ENCODE results near the gene PTK7. TPM values are rescaled to one million over a fixed set of nuclear protein-coding genes. Genes with fewer than 3 reads are reported as not detected.

PTK7 gene
- 3.9 to 5.6 TPM (median 4.8 TPM) in 5 replicates for total RNA-seq (2022; extraction: Qiagen RNA extraction)

DNA sequence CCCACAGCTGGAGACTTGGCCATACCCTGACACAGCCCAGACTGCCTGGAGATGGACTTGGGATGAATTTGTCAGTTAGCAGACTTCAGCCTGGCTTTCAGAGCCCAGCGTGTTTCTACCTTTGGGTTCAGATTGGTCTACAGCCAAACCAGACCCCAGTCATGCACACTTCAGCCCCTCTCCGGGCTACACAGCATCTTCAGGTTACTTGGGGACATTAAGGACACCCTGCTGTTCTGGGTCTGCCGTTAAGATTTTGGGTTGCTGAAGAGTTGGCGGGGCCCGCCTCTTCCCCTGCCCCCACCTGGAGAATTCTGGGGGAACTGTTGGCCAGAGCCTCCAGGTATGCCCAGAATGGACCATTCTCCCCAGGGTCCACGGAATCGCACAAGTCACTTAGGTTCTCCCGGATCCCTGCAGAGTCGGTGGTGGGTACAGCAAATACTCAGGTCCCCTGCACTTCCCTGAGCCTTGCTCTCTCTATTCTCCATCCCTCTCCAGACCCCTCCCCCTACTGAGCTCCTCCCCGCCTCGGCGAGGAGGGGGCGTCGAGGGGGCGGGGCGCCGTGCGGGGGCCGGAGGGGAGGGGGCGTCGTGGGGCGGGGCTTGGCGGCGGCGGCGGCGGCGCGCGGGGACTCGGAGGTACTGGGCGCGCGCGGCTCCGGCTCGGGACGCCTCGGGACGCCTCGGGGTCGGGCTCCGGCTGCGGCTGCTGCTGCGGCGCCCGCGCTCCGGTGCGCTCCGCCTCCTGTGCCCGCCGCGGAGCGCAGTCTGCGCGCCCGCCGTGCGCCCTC is at the start of gene PTK7:
PTK7 (plus strand) TSS at position 645 of the 794 bp plus-strand sequence. CDS start 175 bp downstream, outside the sequence.

DNA sequence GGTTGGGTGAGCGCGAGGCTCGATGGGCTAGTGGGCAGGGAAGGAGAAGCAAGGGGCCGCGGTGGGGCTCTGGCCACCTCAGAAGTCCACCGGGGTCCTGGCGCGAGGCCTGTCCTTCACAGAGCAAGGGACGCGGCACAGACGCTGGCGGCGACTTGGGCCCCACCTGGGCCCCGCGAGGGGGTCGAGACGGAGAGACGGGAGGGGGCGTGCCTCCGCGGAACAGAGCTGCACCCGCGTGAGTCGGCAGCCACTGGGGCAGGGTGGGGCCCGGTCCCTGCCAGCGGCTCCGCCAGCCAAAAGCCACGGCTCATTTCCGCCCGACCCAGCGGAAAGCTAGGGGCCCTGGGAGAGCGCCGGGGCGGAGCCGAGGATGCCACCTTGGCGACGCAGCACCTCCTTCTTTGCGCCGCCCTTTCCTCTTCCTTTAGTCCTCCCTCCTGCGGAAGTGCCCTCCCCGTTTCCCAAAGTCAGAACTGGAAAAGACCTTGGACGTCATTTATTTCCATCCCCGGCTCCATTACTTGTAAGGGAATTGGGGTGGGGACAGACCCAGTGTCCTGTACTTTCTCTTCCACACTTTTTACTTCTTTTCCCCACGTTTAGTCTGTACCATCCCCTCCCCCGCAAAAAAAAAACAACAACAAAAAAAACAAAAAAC is 22.4 kb upstream of the PTK7 start, which contains the start of gene CUL7:
CUL7 (minus strand) TSS at position 307 of the 661 bp plus-strand sequence. CDS start 1,063 bp downstream, outside the sequence.

GRCh38 chr6:43059168-43060033 is 16.7 kb upstream of the PTK7 start, which contains the start of the genes KLC4 and MRPL2:
Gene KLC4, plus strand, starts transcription at chr6:43059631. Its CDS starts 1,705 bp downstream, at chr6:43061336.
Gene MRPL2, minus strand, starts transcription at chr6:43059434. Its CDS starts 53 bp downstream, at chr6:43059381.

GRCh38 chr6:43170931-43171706 is 95.0 kb downstream of the PTK7 start, which contains the start of gene SRF:
Gene SRF, plus strand, starts transcription at chr6:43171269. Its CDS starts 388 bp downstream, at chr6:43171657.

DNA sequence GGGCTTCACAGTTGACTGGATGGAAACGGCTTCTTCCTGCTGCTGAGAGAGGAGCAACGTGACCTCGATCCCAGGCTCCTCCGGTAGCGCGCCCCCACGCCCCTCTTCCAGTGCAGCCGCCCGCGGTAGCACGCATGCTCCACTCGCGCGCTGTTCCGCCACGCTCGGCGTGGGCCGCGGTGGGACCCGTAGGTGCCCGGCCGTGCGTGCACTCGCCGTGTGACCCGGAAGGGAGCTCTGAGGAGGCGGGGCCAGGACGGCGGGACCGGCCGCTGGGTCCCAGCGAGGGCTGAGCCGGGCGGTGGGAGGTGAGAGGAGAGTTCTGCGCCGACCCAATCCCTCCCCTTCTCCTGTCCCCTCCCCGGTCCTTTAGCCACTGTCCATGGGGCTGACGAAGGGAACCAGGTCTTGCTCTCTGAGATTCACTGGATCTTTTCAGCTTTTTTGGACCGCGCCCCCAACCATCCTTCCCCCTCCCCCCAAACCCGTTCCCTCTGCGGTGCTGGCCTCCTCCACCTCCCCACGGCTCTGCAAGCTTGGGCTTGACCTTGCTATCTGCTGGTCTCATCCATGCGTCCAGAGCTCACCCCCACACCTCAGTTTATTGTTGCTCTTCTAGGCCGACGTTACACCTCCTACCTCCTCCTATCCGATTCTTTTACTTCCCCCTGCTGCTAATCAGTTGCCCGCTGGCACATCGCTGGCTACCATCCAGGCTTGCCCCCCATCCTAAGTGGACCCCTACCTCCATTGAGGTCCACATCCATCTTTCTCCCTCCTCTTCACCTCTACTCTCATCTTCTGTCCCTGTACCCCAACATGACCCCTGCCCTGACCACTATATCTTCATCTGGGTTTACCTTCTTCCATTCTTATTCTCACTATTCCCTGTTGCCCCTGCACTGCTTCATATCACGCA is 106.1 kb downstream of the PTK7 start, which contains the start of gene CUL9:
CUL9 (plus strand) TSS at position 255 of the 919 bp plus-strand sequence. CDS start 2,115 bp downstream, outside the sequence.

Other genes with a start within 250 kb of the PTK7 start
- gene RPL7L1, start 196.7 kb upstream of the PTK7 start, total RNA-seq (2022; extraction: Qiagen RNA extraction): 65.5 to 98.2 TPM (median 67.6 TPM) in 5 replicates
- not detected in 5 replicates for gene PTCRA, start 160.3 kb upstream of the PTK7 start, total RNA-seq (2022; extraction: Qiagen RNA extraction)
- 39.0 to 46.5 TPM (median 44.9 TPM) in 5 replicates for gene CNPY3, start 146.8 kb upstream of the PTK7 start, total RNA-seq (2022; extraction: Qiagen RNA extraction)
- gene GNMT, start 115.6 kb upstream of the PTK7 start, total RNA-seq (2022; extraction: Qiagen RNA extraction): 0.10 to 0.14 TPM (median 0.12 TPM) in 4 of 5 replicates, not detected in the other
- gene PEX6, start 97.1 kb upstream of the PTK7 start, total RNA-seq (2022; extraction: Qiagen RNA extraction): 6.7 to 10.0 TPM (median 9.7 TPM) in 5 replicates
- 25.0 to 30.2 TPM (median 27.5 TPM) in 5 replicates for gene PPP2R5D, start 91.7 kb upstream of the PTK7 start, total RNA-seq (2022; extraction: Qiagen RNA extraction)
- gene MEA1, start 62.4 kb upstream of the PTK7 start, total RNA-seq (2022; extraction: Qiagen RNA extraction): 88.9 to 97.4 TPM (median 95.8 TPM) in 5 replicates
- gene KLHDC3, start 62.1 kb upstream of the PTK7 start, total RNA-seq (2022; extraction: Qiagen RNA extraction): 24.9 to 33.1 TPM (median 30.2 TPM) in 5 replicates
- gene RRP36, start 54.7 kb upstream of the PTK7 start, total RNA-seq (2022; extraction: Qiagen RNA extraction): 67.9 to 75.6 TPM (median 70.9 TPM) in 5 replicates
- gene CUL7, start 22.5 kb upstream of the PTK7 start, total RNA-seq (2022; extraction: Qiagen RNA extraction): 6.3 to 9.0 TPM (median 7.6 TPM) in 5 replicates
- 58.0 to 62.4 TPM (median 60.0 TPM) in 5 replicates for gene MRPL2, start 16.9 kb upstream of the PTK7 start, total RNA-seq (2022; extraction: Qiagen RNA extraction)
- gene KLC4, start 16.7 kb upstream of the PTK7 start, total RNA-seq (2022; extraction: Qiagen RNA extraction): 5.9 to 8.6 TPM (median 7.6 TPM) in 5 replicates
- gene SRF, start 95.0 kb downstream of the PTK7 start, total RNA-seq (2022; extraction: Qiagen RNA extraction): 13.7 to 19.0 TPM (median 16.3 TPM) in 5 replicates
- gene CUL9, start 105.9 kb downstream of the PTK7 start, total RNA-seq (2022; extraction: Qiagen RNA extraction): 6.6 to 11.6 TPM (median 9.9 TPM) in 5 replicates
- 70.9 to 113 TPM (median 104 TPM) in 5 replicates for gene DNPH1, start 153.2 kb downstream of the PTK7 start, total RNA-seq (2022; extraction: Qiagen RNA extraction)
- 0.03 to 0.06 TPM (median 0.05 TPM) in 5 replicates for gene TTBK1, start 167.2 kb downstream of the PTK7 start, total RNA-seq (2022; extraction: Qiagen RNA extraction)
- gene SLC22A7, start 221.9 kb downstream of the PTK7 start, total RNA-seq (2022; extraction: Qiagen RNA extraction): not detected in 5 replicates
- gene CRIP3, start 232.5 kb downstream of the PTK7 start, total RNA-seq (2022; extraction: Qiagen RNA extraction): 0.44 to 1.1 TPM (median 0.52 TPM) in 5 replicates